CD4-positive, alpha-beta T cell (primary cell): ENCODE data around the gene POLG2. TPM values are rescaled to one million over a fixed set of nuclear protein-coding genes. Genes with fewer than 3 reads are reported as not detected.
A peak's percentile ranks its signal among the peaks of the same experiment; 100 is the strongest.

Source experiments
- ATAC-seq: fragments of 200-7000 bp; cut with Tn5 transposase; one replicate; pipeline ENCODE4 v1.10.0; 2022; ENCODE audit warnings: mild to moderate bottlenecking; ENCODE audit not compliant: poor library complexity
- CTCF ChIA-PET: fragments of 350-600 bp; sonication (Branson Sonifier 250); formaldehyde crosslinking; loops from one replicate; lab custom pipeline; 2021; ENCODE audit warnings: antibody characterized with exemption, inconsistent platforms; lab: Charles Lee
- POLR2A ChIA-PET: fragments of 350-600 bp; sonication (Branson Sonifier 250); formaldehyde crosslinking; loops from one replicate; lab custom pipeline; 2021; ENCODE audit warnings: antibody characterized with exemption, inconsistent platforms; lab: Charles Lee
- DNase-seq, 14 experiments: peaks; one replicate each; pipeline ENCODE4 v3.0.0-alpha.2; 2013 to 2020; ENCODE audit warnings: mixed read lengths in 2 of 14
- H3K27ac ChIP-seq, 2 donors: one replicate each; pipeline versions ENCODE4 v1.5.1 to v1.7.0; 2013; ENCODE audit warnings: low read length in 2 of 2, low read depth in 1 of 2, mild to moderate bottlenecking in 1 of 2
- H3K27me3 ChIP-seq, 2 experiments: 1 replicate in 1 of 2; 2 replicates in 1 of 2; pipeline versions ENCODE4 v1.6.1 to v1.7.0; 2013; ENCODE audit warnings: low read length in 2 of 2, control low read depth in 1 of 2, mild to moderate bottlenecking in 1 of 2, moderate library complexity in 1 of 2; ENCODE audit not compliant: insufficient read depth in 2 of 2, control insufficient read depth in 1 of 2
- H3K36me3 ChIP-seq: one replicate; pipeline ENCODE4 v1.6.1; 2013; ENCODE audit warnings: low read length, control low read depth; ENCODE audit not compliant: insufficient read depth
- H3K4me1 ChIP-seq: one replicate; pipeline ENCODE4 v1.6.1; 2013; ENCODE audit warnings: low read length, control low read depth; ENCODE audit not compliant: insufficient read depth
- H3K4me3 ChIP-seq: one replicate; pipeline ENCODE4 v1.5.1; 2013; ENCODE audit warnings: mild to moderate bottlenecking, low read length, moderate library complexity
- H3K9me3 ChIP-seq, 2 experiments: 1 replicate in 1 of 2; 2 replicates in 1 of 2; pipeline versions ENCODE4 v1.6.1 to v1.7.0; 2013; ENCODE audit warnings: low read length in 2 of 2, mild to moderate bottlenecking in 2 of 2, control low read depth in 1 of 2, moderate library complexity in 1 of 2; ENCODE audit not compliant: control insufficient read depth in 1 of 2, insufficient read depth in 1 of 2
- H3K27ac Mint-ChIP-seq: one replicate; pipeline ENCODE4 v1.8.0; 2020; ENCODE audit warnings: mixed read lengths
- H3K27me3 Mint-ChIP-seq: one replicate; pipeline ENCODE4 v1.8.0; 2021; ENCODE audit warnings: mixed read lengths
- H3K36me3 Mint-ChIP-seq: one replicate; pipeline ENCODE4 v1.8.0; 2021; ENCODE audit warnings: low read depth, mixed read lengths
- H3K4me1 Mint-ChIP-seq: one replicate; pipeline ENCODE4 v1.8.0; 2021; ENCODE audit warnings: low read depth, mixed read lengths
- H3K4me3 Mint-ChIP-seq: one replicate; pipeline ENCODE4 v1.8.0; 2020; ENCODE audit warnings: mild to moderate bottlenecking, mixed read lengths
- H3K9me3 Mint-ChIP-seq: one replicate; pipeline ENCODE4 v1.8.0; 2020; ENCODE audit warnings: mixed read lengths
- intact Hi-C, 2 experiments: fragments of 100-400 bp; cut with DNase I in 1 of 2; cut with micrococcal nuclease in 1 of 2; formaldehyde crosslinking; loops; one replicate each; pipeline versions ENCODE4 v1.15.1 to v1.9.0; 2023 to 2025; cut with DNase I, micrococcal nuclease
- total RNA-seq, 174 experiments: library from RNA in 2 of 174; stranded (reverse) in 2 of 174; gene quantifications; one replicate each; pipeline ENCODE4 v1.2.3 and lab custom pipeline; 2021 to 2026
- TF ChIP-seq, protein P1 (sequence below): fragments of 200-600 bp; IDR thresholded peaks from one replicate; pipeline ENCODE4 v1.8.0; 2022; ENCODE audit warnings: antibody characterized with exemption, mild to moderate bottlenecking

POLG2 gene
- total RNA-seq, 2 experiments from 2014 or later, result 32.8 to 34.1 TPM

DNA sequence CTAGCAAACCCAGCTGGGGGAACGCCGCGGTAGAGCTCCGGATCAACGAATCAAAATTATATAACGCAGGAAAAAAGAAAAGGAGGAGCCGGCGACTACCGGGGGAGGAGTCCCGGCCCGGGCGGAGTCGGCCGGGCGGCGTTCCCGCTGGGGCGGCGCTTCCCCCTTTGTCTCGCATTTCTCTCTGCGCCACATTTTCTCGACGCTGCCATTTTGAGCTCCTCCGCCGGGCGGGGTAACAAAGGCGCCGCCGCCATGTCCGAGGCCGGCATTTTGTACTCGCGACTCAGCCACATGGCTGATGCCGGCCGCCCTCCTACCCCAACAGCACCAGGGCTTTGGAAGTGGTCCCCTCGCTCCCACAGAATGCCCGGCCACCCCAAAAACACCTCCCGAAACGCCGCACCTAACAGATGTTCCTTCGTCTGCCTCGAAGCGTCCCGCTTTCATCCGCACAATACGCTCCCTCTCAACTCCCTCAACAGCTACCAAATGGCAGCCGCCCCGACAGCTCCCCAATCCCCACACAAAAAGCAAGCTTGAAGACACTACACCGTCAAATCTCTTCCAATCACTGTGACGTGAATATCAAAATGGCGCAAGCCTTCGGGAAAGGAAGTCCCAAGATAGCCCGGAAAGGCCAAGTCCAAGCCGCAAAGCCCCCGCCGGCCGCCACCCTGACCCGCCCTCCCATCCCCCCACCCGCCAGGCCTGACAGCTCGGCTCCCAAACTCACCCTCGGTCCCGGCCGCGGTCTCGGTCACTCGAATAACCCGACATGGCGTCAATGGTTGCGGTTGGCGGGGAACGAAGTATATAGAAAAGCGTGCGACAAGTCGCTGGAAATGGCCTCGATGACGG is 8.7 kb upstream of the POLG2 start:
- H3K36me3 Mint-ChIP-seq, result peaks cover 96% of the 10 kb centered on the region
- Histone ChIP-seq H3K36me3 (peaks cover 65% of the 10 kb centered on the region), H3K27me3 (no peaks in the 10 kb centered on the region), H3K4me1 (peaks cover 36% of the 10 kb centered on the region), H3K27ac (peak overlapping the region; percentile 99 to 100), H3K4me3 (peak overlapping the region; percentile 90), H3K9me3 (no peaks in the 10 kb centered on the region)
- peak overlapping the region; percentile 99 for H3K4me3 Mint-ChIP-seq
- H3K27ac Mint-ChIP-seq, result peak overlapping the region; percentile 99
- ChIA-PET CTCF (interaction anchor here (3.6 to 4.0 kb wide), 3 partner anchors 8 to 86 kb away, joined by 26 to 40 read pairs (median 33); partner anchors contain the start of gene POLG2), POLR2A (interaction anchor here (0.6 to 7.4 kb wide), 61 partner anchors 11 to 883 kb away, joined by 3 to 453 read pairs (median 6); partner anchors contain the start of genes CCDC47, DDX42, ERN1 and GNA13)
- TF ChIP-seq, protein P1, sequence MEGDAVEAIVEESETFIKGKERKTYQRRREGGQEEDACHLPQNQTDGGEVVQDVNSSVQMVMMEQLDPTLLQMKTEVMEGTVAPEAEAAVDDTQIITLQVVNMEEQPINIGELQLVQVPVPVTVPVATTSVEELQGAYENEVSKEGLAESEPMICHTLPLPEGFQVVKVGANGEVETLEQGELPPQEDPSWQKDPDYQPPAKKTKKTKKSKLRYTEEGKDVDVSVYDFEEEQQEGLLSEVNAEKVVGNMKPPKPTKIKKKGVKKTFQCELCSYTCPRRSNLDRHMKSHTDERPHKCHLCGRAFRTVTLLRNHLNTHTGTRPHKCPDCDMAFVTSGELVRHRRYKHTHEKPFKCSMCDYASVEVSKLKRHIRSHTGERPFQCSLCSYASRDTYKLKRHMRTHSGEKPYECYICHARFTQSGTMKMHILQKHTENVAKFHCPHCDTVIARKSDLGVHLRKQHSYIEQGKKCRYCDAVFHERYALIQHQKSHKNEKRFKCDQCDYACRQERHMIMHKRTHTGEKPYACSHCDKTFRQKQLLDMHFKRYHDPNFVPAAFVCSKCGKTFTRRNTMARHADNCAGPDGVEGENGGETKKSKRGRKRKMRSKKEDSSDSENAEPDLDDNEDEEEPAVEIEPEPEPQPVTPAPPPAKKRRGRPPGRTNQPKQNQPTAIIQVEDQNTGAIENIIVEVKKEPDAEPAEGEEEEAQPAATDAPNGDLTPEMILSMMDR, result no peak
- peaks cover 68% of the 10 kb centered on the region for H3K4me1 Mint-ChIP-seq
- DNase-seq, result peak; percentile 76 to 97 (median 85)
- intact Hi-C loops, result loop anchor here (1.0 to 10.0 kb wide), 9 partner anchors 8 to 883 kb away; partner anchors contain the start of genes POLG2 (in 2 of the 2), ICAM2 (in 1 of the 2), LIMD2 (in 1 of the 2) and MAP3K3 (in 1 of the 2)
- ATAC-seq, result peak; percentile 37
- H3K9me3 Mint-ChIP-seq, result no peaks in the 10 kb centered on the region
- no peaks in the 10 kb centered on the region for H3K27me3 Mint-ChIP-seq

DNA sequence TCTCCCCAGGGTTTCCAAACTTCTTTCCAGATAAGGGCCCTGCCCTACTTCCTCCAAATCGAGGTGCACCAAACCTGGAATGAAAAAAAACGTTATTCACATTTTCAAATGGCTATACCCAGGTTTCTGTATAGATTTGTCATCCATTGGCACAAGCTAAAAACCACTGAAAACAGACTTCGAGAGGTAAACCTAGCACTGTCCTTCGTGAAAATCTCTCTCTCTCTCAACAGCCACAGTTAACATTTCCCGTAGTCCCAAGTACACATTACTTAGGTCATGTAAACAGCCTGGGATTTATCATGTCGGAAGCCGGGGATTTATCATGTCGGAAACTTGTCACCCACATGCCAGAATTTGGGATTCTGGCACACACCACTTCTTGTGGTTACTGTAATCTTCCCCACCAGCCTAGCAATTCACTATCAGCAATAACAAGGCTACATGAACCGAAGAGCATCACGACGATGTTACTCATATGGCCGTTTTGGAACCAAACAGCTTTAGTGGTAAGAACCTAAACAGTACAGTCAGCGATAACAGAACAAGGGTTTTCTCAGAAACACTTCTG is 8.0 kb upstream of the POLG2 start:
- Mint-ChIP-seq H3K27me3 (no peaks in the 10 kb centered on the region), H3K4me1 (peaks cover 70% of the 10 kb centered on the region), H3K27ac (peak overlapping the region; percentile 99), H3K36me3 (peaks cover 96% of the 10 kb centered on the region), H3K4me3 (peak overlapping the region; percentile 99), H3K9me3 (no peaks in the 10 kb centered on the region)
- no peaks in the 10 kb centered on the region for H3K27me3 ChIP-seq
- ChIA-PET CTCF (interaction anchor here (3.6 to 4.0 kb wide), 3 partner anchors 8 to 85 kb away, joined by 26 to 40 read pairs (median 33); partner anchors contain the start of gene POLG2), POLR2A (interaction anchor here (0.6 to 7.4 kb wide), 51 partner anchors 10 to 883 kb away, joined by 3 to 453 read pairs (median 6); partner anchors contain the start of genes CCDC47, DDX42, ERN1 and GNA13)
- DNase-seq (no peak), ATAC-seq (no peak)
- intact Hi-C loops, result loop anchor here (5.0 to 10.0 kb wide), 6 partner anchors 142 to 883 kb away; partner anchors contain the start of genes ICAM2 (in 1 of the 2), LIMD2 (in 1 of the 2), MAP3K3 (in 1 of the 2) and SMARCD2 (in 1 of the 2)
- H3K36me3 ChIP-seq, result peaks cover 65% of the 10 kb centered on the region
- peak overlapping the region; percentile 99 to 100 for H3K27ac ChIP-seq
- H3K4me3 ChIP-seq, result peak overlapping the region; percentile 90
- TF ChIP-seq, protein P1, result no peak
- H3K4me1 ChIP-seq, result peaks cover 41% of the 10 kb centered on the region
- H3K9me3 ChIP-seq, result no peaks in the 10 kb centered on the region
